Suprapubic skin (tissue), 4 donors: ENCODE measurements around the gene AK1.

Experiments used
- CTCF ChIP-seq, 2 donors: fragments of 200-600 bp in 1 of 2; fragments of 450-650 bp in 1 of 2; sonication (generic) in 1 of 2; IDR thresholded peaks; one replicate each; pipeline ENCODE4 v1.5.1; 2016 to 2019; ENCODE audit warnings: antibody characterized with exemption in 2 of 2, mild to moderate bottlenecking in 1 of 2, moderate library complexity in 1 of 2
- POLR2A ChIP-seq, 2 donors: fragments of 450-650 bp; IDR thresholded peaks; one replicate each; pipeline ENCODE4 v1.6.1; 2017; ENCODE audit warnings: antibody characterized with exemption in 2 of 2, mild to moderate bottlenecking in 2 of 2, moderate library complexity in 2 of 2
- POLR2AphosphoS5 ChIP-seq, 3 donors: sonication (generic); formaldehyde crosslinking; IDR thresholded peaks; one replicate each; pipeline ENCODE4 v1.6.1; 2017; ENCODE audit warnings: antibody characterized with exemption in 3 of 3

DNA sequence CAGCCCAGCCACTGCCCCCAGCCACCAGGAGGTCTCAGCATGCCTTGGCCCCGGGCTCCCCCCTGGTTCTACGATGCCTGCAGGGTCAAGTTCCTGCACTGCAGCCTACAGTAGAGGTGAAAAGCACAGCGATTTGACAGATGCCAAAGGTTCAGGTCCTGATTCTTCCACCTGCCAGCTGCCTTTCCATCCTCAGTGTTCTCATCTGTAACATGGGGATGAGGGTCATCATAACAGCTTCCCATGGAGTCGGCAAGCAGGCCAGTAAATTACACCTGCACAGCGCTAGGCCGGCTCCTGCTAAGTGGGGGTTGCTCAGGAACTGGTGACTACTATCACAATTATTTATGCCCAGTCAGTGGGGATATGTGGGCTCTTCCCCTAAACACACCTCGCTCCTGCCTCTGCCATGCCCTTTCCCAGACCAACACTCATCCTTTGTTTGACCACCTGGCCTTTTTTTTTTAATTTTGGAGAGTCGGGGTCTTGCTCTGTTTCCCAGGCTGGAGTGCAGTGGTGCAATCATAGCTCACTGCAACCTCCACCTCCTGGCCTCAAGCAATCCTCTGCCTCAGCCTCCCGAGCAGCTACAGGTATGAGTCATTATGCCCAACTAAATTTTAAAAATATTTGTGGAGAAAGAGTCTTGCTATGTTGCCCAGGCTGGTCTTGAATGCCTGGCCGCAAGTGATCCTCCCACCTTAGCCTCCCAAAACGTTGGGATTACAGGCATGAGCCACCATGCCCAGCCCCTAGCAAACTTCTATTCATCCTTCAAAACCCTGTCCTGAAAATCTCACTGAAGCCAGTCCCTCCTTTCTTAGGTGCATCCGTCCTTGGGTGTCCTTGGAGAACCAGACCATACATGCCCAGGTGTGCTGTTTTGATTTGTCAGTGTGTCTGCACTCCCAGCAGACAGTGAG lies 29.4 kb downstream of the AK1 start:
- TF ChIP-seq CTCF (IDR thresholded peaks at IDR 0.05) (no peak), POLR2A (IDR thresholded peaks at IDR 0.05) (no peak), POLR2AphosphoS5 (IDR thresholded peaks at IDR 0.05) (no peak)
